Dedifferentiated amniotic fluid mesenchymal stem cell (primary cell): ENCODE measurements around the gene ISX.
"Not testable (repeated sequence)": the region's sequence is repeated elsewhere in the genome, so short reads cannot be mapped to it uniquely, and the experiment has no call there.

Source experiments
- DNase-seq: peaks from one replicate; pipeline ENCODE4 v3.0.0-alpha.2; 2016; ENCODE audit errors: extremely low spot score

ISX gene

GRCh38 chr22:35065796-35066218 is at the start of gene ISX:
Gene ISX, plus strand, starts transcription at chr22:35066158. Its CDS starts 930 bp downstream, at chr22:35067088.
- no peak for DNase-seq

DNA sequence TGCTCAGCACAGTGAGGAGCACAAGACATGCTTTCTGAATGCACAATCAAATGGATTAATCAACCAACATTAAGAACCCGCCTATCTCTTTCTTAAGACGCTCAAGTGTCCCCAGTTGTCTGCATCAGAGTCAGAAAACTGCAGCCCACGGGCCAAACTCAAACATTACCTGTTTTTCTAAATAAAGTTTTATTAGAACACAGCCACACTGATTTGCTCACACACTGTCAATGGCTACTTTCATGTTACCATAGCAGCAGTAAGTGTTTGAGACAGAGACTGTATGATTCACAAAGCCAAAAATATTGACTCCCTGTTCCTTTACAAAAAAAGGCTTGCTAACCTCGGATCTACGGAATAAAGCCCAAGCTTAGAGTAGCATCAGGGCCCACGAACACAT is 49.0 kb upstream of the ISX start:
- DNase-seq, result no peak

DNA sequence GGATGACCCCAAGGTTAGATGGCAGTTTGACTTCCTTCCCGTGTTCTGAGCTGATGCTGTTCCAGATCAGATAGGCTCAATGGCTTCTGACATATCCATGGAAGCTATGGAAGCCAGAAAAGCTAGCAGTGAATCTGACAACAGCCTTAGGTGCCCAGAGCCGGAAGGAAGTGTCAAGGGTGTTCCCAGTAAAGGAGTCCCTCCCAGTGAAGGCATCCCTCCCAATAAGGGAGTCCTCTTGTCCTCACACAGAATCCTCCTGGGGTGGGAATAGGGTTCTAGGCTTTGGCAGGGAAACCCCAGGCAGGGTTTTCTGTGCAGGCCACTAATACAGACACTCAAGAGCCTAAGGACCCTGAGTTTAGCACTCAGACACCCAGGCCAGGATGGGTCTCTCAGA is 47.0 kb upstream of the ISX start:
- no peak for DNase-seq

- no peak for DNase-seq
Measured at GRCh38 chr22:35020517-35020916, 45.4 kb upstream of the ISX start.

DNA sequence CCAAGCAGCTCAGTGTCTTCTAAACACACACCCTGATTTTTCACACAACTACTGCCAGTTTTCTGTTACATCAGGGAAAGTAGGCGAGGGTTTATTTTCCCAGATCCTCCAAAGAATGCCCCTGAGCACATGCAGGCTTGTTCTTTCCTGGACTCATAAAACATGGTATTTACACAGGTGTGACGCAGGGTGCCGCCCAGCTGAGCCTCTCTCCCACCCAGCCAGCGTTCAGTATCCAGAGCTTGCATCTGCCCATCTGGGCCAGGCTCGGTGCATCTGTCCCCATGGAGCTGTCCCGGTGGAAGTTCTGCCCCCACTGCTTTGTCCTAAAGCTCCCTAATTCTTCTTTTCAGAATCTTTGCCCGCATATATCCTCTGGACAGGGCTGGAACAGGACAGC is 44.8 kb upstream of the ISX start:
- DNase-seq, result no peak

DNA sequence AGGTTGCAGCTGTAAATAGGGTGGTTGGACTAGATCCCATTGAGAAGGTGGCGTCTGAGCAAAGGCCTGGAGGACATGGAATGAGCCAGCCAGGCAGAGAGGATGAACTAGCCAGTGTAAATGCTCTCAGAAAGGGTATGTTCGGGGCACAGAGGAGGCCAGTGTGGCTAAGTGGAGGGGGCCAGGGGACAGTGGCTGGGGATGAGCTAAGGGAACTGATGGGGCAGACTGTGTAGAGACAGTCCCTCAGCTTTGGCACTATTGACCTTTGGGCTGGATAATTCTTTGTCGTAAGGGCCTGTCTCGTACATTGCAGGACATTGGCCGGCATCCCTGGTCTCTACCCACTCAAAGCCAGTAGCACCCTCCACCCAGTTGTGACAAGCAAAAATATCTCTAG is 43.7 kb upstream of the ISX start:
- no peak for DNase-seq

- DNase-seq, result no peak
Measured at GRCh38 chr22:35023692-35024363, 42.1 kb upstream of the ISX start.

DNA sequence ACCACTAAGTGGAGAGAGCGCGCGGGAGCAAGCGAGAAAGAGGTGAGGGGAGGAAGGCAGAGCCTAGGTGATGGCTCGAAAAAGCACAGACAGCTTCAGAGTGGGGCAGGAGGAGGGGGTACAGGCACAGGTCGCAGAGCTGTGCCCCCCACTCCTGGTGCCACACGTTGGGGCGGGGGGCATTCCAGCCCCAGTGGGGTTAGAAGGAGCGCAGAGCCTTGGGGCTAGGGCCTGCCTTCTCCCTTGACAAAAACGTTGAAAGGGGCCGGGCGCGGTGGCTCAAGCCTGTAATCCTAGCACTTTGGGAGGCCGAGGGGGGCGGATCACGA is 41.6 kb upstream of the ISX start:
- DNase-seq, result no peak

- not testable (repeated sequence) for DNase-seq
Measured at GRCh38 chr22:35030112-35030511, 35.8 kb upstream of the ISX start.

GRCh38 chr22:35032571-35032970 is 33.4 kb upstream of the ISX start:
- DNase-seq, result no peak

DNA sequence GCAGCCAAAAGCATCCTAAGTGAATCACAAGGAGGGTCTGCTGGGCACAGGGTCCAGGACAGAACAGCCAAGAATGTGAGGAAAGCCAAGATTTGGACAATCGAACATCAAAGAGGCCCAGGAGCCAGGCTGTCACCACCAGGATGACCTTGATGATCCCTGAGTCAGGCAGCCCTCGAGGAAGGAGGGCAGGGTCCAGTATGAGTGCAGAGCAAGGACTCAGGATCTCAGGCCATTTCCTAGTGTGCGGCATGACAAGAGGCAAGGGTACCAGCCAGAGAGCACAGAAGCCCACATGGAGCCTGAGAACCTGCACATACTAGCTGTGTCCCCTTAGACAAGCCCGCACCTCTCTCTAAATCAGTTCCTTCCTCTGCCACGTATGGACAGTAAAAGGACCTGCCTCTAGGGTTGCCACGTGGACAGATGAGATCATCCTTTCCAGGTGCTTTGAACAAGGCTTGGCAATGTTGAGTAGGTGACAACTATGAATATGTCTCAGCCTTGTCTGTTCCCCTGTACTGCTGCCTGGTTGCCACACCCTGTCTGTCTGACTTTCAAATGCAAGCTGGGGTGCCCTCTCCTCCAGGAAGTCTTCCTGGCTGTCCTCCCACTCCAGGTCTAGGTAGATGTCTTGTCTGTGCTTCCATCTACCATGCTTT is 32.2 kb upstream of the ISX start:
- no peak for DNase-seq

DNA sequence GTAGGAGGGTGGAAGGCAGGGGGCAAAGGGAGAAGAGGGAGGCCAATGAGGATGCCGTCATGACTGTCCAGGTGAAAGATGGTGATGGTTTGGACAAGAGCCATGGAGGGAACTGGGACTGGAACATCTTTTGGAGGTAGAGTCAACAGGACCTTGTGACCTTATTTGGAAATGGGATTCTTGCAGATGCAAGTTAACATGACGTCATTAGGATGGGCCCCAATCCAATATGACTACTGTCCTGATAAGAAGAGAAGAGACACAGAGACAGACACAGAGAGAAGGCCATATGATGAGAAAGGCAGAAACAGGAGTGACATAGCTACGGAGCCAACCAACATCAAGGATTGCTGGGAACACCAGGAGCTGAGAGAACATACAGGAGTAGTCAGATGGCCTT is 31.0 kb upstream of the ISX start:
- no peak for DNase-seq

GRCh38 chr22:35037089-35037488 is 28.9 kb upstream of the ISX start:
- DNase-seq, result no peak

DNA sequence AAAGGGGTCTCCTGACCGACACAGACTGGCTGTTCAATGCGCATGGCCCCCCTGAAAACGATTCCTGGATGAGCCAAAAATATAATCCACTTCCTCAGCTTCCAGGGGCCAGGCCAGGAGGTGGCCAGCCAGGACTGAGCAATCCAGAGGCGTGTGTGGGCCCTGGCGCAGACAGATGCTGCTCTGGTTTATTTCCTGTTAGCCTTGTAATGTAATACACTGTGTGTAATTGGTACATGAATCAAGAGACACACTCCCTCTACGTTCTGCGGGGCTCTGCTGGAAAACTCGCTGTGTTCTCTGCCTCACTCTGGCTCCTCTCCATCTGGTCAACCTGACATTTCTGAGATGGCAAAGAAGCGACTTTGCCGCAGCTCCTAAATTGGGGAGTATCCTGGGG is 26.3 kb upstream of the ISX start:
- no peak for DNase-seq

GRCh38 chr22:35043252-35043933 is 22.6 kb upstream of the ISX start:
- DNase-seq, result no peak

DNA sequence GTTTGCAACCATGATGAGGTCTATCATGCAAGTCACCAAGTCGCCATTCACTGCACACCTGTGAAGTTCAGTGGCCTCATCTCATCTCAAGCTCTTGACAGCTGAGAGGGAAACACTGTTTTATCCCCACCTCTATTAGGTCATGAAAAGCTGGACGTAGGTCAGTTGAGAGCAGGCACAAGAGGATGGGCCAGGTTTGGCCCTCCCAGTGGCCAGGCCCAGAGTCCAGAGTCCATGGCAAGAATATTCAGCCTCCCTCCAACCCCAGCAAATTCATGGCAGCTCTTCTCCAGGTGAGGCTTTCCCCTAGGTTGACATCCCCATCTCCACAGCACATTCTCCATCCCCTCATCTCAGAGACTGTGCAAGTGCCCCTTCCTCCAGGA is 22.0 kb upstream of the ISX start:
- DNase-seq, result no peak

GRCh38 chr22:35044607-35045390 is 21.2 kb upstream of the ISX start:
- DNase-seq, result no peak

GRCh38 chr22:35045451-35045850 is 20.5 kb upstream of the ISX start:
- DNase-seq, result no peak

DNA sequence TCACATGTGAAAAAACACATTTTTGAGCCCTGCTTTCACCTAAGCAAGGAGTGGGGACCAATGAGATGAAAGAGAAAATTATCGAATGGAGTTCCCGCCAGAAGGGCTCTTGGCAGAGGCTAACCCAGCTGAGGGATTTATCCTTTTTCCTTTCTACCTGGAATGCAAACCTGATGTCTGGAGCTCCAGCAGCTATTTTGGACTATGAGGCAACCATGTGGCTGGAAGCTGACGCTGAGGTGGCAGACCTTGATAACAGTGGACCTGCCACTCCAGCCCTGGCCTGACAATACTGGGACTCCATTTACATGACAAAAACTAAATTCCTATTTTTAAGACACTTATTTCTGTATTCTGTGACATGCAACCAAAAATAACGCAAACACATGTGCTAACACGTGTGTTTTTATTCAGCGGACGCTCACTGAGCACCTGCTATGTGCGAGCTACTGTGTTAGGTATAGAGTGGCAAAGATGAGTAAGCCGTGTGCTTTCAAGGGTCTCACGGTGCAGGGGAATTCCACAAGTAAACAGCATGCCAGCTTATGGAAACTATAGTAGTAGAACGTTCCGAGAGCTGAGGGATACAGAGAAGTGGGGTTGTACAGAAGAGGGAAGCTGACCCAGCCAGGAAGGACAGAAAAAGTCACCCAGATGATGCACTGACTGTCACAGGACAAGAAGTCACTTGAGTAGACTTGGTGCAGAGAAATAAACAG is 19.1 kb upstream of the ISX start:
- DNase-seq, result no peak

- not testable (repeated sequence) for DNase-seq
Measured at GRCh38 chr22:35050038-35050437, 15.9 kb upstream of the ISX start.

GRCh38 chr22:35051013-35051535 is 14.9 kb upstream of the ISX start:
- no peak for DNase-seq

DNA sequence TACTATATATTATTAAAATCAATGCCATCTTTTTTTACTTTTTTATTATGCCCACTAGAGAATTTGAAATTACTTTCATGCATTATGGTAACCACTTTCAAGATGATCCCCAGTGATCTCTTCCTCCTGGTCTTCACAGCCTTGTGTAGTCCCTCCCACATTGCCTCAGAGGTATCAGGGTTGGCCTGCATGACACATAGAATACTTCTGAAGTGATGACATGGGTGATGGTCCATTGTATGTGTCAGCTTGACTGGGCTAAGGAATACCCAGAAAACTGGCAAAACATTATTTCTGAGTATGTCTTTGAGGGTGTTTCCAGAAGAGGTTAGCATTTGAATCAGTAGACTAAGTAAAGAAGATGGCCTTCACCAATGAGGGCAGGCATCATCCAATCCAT is 14.2 kb upstream of the ISX start:
- no peak for DNase-seq
